ENCODE data around the gene LDLRAD4. TPM values are rescaled to one million over a fixed set of nuclear protein-coding genes. Genes with fewer than 3 reads are reported as not detected.

The LDLRAD4 gene
- total and polyA plus RNA-seq, 12 donors: 3.9 to 64.5 (median 36.0) TPM

- Histone ChIP-seq H3K27ac (peak overlapping the region in 2 of 5 donors; percentile 66 to 77), H3K27me3 (no peaks in the 10 kb centered on the region), H3K36me3 (replicated peaks in 1 of 2) (no peaks in the 10 kb centered on the region), H3K9me3 (replicated peaks in 1 of 3) (no peaks in the 10 kb centered on the region), H3K4me1 (replicated peaks in 1 of 2) (peaks cover 8 to 38% of the 10 kb centered on the region in 2 donors), H3K4me3 (no peak overlapping the region)
- 89 to 95% (median 90%) methylated on average over 9 of the region's 9 CpGs for WGBS, 4 donors
- no peak for TF ChIP-seq POLR2A (IDR thresholded peaks at IDR 0.05)
- TF ChIP-seq, protein P1, sequence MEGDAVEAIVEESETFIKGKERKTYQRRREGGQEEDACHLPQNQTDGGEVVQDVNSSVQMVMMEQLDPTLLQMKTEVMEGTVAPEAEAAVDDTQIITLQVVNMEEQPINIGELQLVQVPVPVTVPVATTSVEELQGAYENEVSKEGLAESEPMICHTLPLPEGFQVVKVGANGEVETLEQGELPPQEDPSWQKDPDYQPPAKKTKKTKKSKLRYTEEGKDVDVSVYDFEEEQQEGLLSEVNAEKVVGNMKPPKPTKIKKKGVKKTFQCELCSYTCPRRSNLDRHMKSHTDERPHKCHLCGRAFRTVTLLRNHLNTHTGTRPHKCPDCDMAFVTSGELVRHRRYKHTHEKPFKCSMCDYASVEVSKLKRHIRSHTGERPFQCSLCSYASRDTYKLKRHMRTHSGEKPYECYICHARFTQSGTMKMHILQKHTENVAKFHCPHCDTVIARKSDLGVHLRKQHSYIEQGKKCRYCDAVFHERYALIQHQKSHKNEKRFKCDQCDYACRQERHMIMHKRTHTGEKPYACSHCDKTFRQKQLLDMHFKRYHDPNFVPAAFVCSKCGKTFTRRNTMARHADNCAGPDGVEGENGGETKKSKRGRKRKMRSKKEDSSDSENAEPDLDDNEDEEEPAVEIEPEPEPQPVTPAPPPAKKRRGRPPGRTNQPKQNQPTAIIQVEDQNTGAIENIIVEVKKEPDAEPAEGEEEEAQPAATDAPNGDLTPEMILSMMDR (IDR thresholded peaks at IDR 0.05): no peak
- peak in 2 of 7 donors; percentile 19 to 53 for DNase-seq
- intact Hi-C loops (cut with DNase I): no loop called here
Observed at GRCh38 chr18:13381331-13381730, 162.8 kb downstream of the LDLRAD4 start.

- Histone ChIP-seq H3K9me3 (replicated peaks in 1 of 3) (no peaks in the 10 kb centered on the region), H3K27me3 (no peaks in the 10 kb centered on the region), H3K4me3 (peak overlapping the region in 1 of 4 donors; percentile 41), H3K36me3 (replicated peaks in 1 of 2) (no peaks in the 10 kb centered on the region), H3K27ac (peak overlapping the region in 4 of 5 donors; percentile 64 to 88 (median 72)), H3K4me1 (replicated peaks in 1 of 2) (peaks cover 8 to 38% of the 10 kb centered on the region in 2 donors)
- intact Hi-C loops (cut with DNase I): no loop called here
- TF ChIP-seq, protein P1 (IDR thresholded peaks at IDR 0.05): no peak
- no peak for TF ChIP-seq POLR2A (IDR thresholded peaks at IDR 0.05)
- peak; percentile 60 to 88 (median 68) for DNase-seq
- 19 to 26% (median 22%) methylated on average over 14 of the region's 14 CpGs for WGBS, 4 donors
Observed at GRCh38 chr18:13381944-13382365, 163.4 kb downstream of the LDLRAD4 start.

- H3K9me3 ChIP-seq (replicated peaks in 1 of 3): no peaks in the 10 kb centered on the region
- WGBS, 4 donors: 59 to 70% (median 67%) methylated on average over 6 to 9 of the region's 9 CpGs
- peak overlapping the region in 1 of 4 donors; percentile 41 for H3K4me3 ChIP-seq
- intact Hi-C loops (cut with DNase I): no loop called here
- H3K4me1 ChIP-seq (replicated peaks in 1 of 2): peaks cover 8 to 38% of the 10 kb centered on the region in 2 donors
- peak in 4 of 7 donors; percentile 31 to 70 (median 42) for DNase-seq
- peak overlapping the region; percentile 36 to 88 (median 66) for H3K27ac ChIP-seq
- H3K36me3 ChIP-seq (replicated peaks in 1 of 2): peaks cover 0 to 2% of the 10 kb centered on the region in 2 donors
- H3K27me3 ChIP-seq: no peaks in the 10 kb centered on the region
- TF ChIP-seq, protein P1 (IDR thresholded peaks at IDR 0.05): no peak
- no peak for TF ChIP-seq POLR2A (IDR thresholded peaks at IDR 0.05)
Observed at GRCh38 chr18:13382366-13382953, 163.9 kb downstream of the LDLRAD4 start.

DNA sequence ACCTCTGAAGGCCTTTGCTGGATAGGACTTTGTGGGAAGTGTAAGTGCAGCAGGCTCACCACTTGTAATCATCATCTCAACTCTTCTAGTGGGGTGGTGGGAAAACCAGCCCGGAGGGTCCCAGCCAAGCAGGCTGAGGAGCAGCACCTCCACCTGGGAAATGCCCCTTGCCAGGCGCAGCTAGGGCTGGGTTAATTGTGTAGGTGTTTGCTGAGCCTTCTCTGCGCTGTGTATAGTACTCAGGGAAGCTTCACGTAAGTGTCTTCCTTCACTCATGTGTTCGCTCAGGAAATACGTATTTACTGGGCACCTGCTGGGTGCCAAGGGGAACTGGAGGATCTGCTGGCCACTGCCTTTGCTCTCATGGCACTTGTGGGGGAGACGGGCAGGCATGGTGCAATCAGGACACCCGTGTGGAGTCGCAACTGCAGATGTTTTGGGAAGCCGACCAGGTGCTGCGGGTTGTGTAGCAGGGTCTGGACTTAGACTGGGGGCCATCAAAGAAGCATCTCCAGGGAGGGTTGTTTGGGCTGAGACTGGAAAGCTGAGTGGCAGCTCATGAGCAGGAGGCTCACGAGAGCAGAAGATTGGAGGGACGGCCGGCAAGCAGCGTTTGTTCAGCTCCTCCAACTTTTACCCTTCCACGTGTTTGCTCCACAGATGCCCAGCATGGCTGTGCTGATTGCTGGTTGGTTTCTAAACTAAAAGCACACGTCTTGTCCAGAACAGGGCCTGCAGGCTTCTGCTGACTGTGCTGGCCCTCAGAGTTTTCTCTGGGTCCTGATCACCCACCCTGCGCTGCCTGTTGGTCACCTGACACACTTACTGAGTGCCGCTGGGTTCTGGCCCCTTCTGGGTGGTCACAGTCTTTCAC is 164.6 kb downstream of the LDLRAD4 start:
- Histone ChIP-seq H3K9me3 (replicated peaks in 1 of 3) (no peaks in the 10 kb centered on the region), H3K27me3 (no peaks in the 10 kb centered on the region), H3K4me1 (replicated peaks in 1 of 2) (peaks cover 8 to 38% of the 10 kb centered on the region in 2 donors), H3K4me3 (no peak overlapping the region), H3K36me3 (replicated peaks in 1 of 2) (peaks cover 0 to 10% of the 10 kb centered on the region in 2 donors), H3K27ac (peak overlapping the region; percentile 36 to 88 (median 66))
- DNase-seq: peak in 2 of 7 donors; percentile 21 to 54
- intact Hi-C loops (cut with DNase I): no loop called here
- TF ChIP-seq, protein P1 (IDR thresholded peaks at IDR 0.05): no peak
- TF ChIP-seq POLR2A (IDR thresholded peaks at IDR 0.05): no peak
- 88 to 92% (median 90%) methylated on average over 16 to 19 of the region's 19 CpGs for WGBS, 4 donors
